C4-2B (cell line): ENCODE results near the gene LILRA6.
"Not testable (repeated sequence)": the region's sequence is repeated elsewhere in the genome, so short reads cannot be mapped to it uniquely, and the experiment has no call there.

Experiments
- CTCF ChIP-seq: fragments of 450-650 bp; conservative IDR thresholded peaks from 2 replicates; pipeline ENCODE4 v1.5.1; 2017; ENCODE audit warnings: mild to moderate bottlenecking
- ZFX ChIP-seq: fragments of 450-650 bp; IDR thresholded peaks from 2 replicates; pipeline ENCODE4 v1.6.1; 2017

- TF ChIP-seq CTCF, ZFX: not testable (repeated sequence)
These were observed 19.9 kb downstream of the LILRA6 start, which contains the start of gene LILRB3 for GRCh38 chr19:54222474-54223276.
